Measurements from ENCODE around the gene PODXL2.
"Not testable (repeated sequence)": the region's sequence is repeated elsewhere in the genome, so short reads cannot be mapped to it uniquely, and the experiment has no call there.

Gene PODXL2

GRCh38 chr3:127605547-127605946 is 23.4 kb upstream of the PODXL2 start:
- not testable (repeated sequence) for DNase-seq

GRCh38 chr3:127606086-127606805 is 22.7 kb upstream of the PODXL2 start:
- no peak for DNase-seq

- no peak for DNase-seq
Measured at GRCh38 chr3:127606981-127607595, 21.9 kb upstream of the PODXL2 start.

GRCh38 chr3:127607675-127608361 is 21.2 kb upstream of the PODXL2 start:
- no peak for DNase-seq

- DNase-seq = no peak
Measured at GRCh38 chr3:127608362-127608718, 20.6 kb upstream of the PODXL2 start.

GRCh38 chr3:127610105-127610504 is 18.9 kb upstream of the PODXL2 start:
- no peak for DNase-seq

GRCh38 chr3:127611251-127611650 is 17.7 kb upstream of the PODXL2 start:
- no peak for DNase-seq

GRCh38 chr3:127612966-127613365 is 16.0 kb upstream of the PODXL2 start:
- no peak for DNase-seq

- no peak for DNase-seq
Measured at GRCh38 chr3:127613406-127613805, 15.6 kb upstream of the PODXL2 start.

- DNase-seq = no peak
Measured at GRCh38 chr3:127614928-127615589, 13.9 kb upstream of the PODXL2 start.

- DNase-seq = no peak
Measured at GRCh38 chr3:127615631-127616305, 13.2 kb upstream of the PODXL2 start.

GRCh38 chr3:127616836-127617605 is 12.0 kb upstream of the PODXL2 start:
- no peak for DNase-seq

GRCh38 chr3:127618891-127619290 is 10.1 kb upstream of the PODXL2 start:
- DNase-seq = no peak

GRCh38 chr3:127620637-127621375 is 8.2 kb upstream of the PODXL2 start:
- DNase-seq = no peak

GRCh38 chr3:127622031-127622430 is 7.0 kb upstream of the PODXL2 start:
- no peak for DNase-seq

- no peak for DNase-seq
Measured at GRCh38 chr3:127622772-127623576, 6.0 kb upstream of the PODXL2 start.

GRCh38 chr3:127624063-127624462 is 4.9 kb upstream of the PODXL2 start:
- no peak for DNase-seq

GRCh38 chr3:127625821-127626220 is 3.2 kb upstream of the PODXL2 start:
- no peak for DNase-seq

GRCh38 chr3:127628426-127628787 is 578 bp upstream of the PODXL2 start:
- no peak for DNase-seq
